Cardiac fibroblast (primary cell): ENCODE results near the gene NPAS2.

ENCODE experiments used
- DNase-seq, 2 donors: peaks; one replicate each; pipeline versions ENCODE4 v3.0.0 to v3.0.0-alpha.2; 2010; ENCODE audit warnings: low read depth in 2 of 2
- H3K4me3 ChIP-seq, 2 donors: replicated peaks in 1 of 2; 1 replicate in 1 of 2; 2 replicates in 1 of 2; pipeline ENCODE4 v1.5.1; 2011; ENCODE audit warnings: low read depth in 2 of 2, low read length in 2 of 2, mild to moderate bottlenecking in 2 of 2, moderate library complexity in 1 of 2
- TF ChIP-seq, protein P1 (sequence below): IDR thresholded peaks from one replicate; pipeline ENCODE4 v1.5.1; 2011; ENCODE audit warnings: low read depth, mild to moderate bottlenecking, low read length, inconsistent platforms

Gene NPAS2

DNA sequence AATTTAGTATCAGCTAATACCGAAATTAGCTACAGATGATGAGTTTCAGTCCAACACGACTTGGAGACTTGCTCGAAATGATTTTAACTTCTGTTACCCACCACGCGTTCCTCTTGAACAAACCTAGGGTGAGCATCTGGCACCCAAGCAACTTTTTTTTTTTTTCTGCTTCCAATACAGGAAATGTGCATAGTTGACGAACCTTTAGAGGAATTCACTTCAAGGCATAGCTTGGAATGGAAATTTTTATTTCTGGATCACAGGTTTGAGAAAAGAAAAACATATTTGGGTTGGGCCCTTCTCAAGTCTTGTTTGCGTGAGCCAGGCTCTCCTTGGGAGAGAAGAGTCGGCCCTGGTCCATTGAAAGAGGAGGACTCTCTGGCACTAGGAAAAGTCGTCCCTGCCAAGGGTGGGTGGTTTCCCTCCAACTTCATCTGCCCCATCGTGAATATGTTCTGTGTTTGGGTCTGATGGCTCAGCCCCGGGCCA, 144.8 kb downstream of the NPAS2 start:
- H3K4me3 ChIP-seq = no peak overlapping the region
- DNase-seq = no peak
- TF ChIP-seq, protein P1, sequence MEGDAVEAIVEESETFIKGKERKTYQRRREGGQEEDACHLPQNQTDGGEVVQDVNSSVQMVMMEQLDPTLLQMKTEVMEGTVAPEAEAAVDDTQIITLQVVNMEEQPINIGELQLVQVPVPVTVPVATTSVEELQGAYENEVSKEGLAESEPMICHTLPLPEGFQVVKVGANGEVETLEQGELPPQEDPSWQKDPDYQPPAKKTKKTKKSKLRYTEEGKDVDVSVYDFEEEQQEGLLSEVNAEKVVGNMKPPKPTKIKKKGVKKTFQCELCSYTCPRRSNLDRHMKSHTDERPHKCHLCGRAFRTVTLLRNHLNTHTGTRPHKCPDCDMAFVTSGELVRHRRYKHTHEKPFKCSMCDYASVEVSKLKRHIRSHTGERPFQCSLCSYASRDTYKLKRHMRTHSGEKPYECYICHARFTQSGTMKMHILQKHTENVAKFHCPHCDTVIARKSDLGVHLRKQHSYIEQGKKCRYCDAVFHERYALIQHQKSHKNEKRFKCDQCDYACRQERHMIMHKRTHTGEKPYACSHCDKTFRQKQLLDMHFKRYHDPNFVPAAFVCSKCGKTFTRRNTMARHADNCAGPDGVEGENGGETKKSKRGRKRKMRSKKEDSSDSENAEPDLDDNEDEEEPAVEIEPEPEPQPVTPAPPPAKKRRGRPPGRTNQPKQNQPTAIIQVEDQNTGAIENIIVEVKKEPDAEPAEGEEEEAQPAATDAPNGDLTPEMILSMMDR = no peak

DNA sequence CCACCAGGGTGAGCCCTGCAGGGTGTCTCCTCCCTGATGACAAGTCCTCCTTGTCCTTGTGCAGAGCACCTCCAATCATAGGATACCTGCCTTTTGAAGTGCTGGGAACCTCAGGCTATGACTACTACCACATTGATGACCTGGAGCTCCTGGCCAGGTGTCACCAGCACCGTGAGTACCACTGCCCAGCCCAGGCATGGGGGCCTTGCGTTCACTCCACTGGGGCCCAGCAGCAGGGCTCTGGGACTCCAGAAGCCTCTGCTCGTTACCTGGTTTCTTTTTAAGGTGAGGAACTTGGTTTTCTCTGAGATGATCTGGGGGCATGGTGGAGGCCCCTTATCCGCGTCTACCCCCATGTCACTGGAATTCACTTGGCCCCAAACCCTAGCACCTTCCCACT, 145.7 kb downstream of the NPAS2 start:
- H3K4me3 ChIP-seq = no peak overlapping the region
- DNase-seq = no peak
- TF ChIP-seq, protein P1 = no peak

- no peak for DNase-seq
- H3K4me3 ChIP-seq = no peak overlapping the region
- TF ChIP-seq, protein P1 = no peak
Observed at GRCh38 chr2:100967716-100968115, 147.8 kb downstream of the NPAS2 start.

GRCh38 chr2:100968146-100969145, 148.5 kb downstream of the NPAS2 start:
- TF ChIP-seq, protein P1 = no peak
- H3K4me3 ChIP-seq = no peak overlapping the region
- DNase-seq = no peak

- DNase-seq = no peak
- H3K4me3 ChIP-seq = no peak overlapping the region
- TF ChIP-seq, protein P1 = no peak
Observed at GRCh38 chr2:100969998-100970397, 150.1 kb downstream of the NPAS2 start.

- TF ChIP-seq, protein P1 = no peak
- no peak overlapping the region for H3K4me3 ChIP-seq
- DNase-seq = peak in 1 of 2 donors; percentile 34
Observed at GRCh38 chr2:100971221-100971620, 151.3 kb downstream of the NPAS2 start.
